A549 treated with Mapracorat at 1 μM for 4 hours (cell line): Measurements from ENCODE around the gene PIGL. TPM values are rescaled to one million over a fixed set of nuclear protein-coding genes. Genes with fewer than 3 reads are reported as not detected.

ENCODE experiments used
- total RNA-seq: library from RNA; stranded (reverse); fragments of 200-300 nt; extraction: Qiagen RNA extraction; gene quantifications from 5 replicates; pipeline ENCODE4 v1.2.3, GENCODE V29; 2022

PIGL gene
- total RNA-seq = 17.0 to 18.1 TPM (median 17.9 TPM) in 5 replicates

GRCh38 chr17:16217002-16217635 is at the start of gene PIGL:
Gene PIGL, plus strand, starts transcription at chr17:16217210. Its CDS starts 17 bp downstream, at chr17:16217227.

DNA sequence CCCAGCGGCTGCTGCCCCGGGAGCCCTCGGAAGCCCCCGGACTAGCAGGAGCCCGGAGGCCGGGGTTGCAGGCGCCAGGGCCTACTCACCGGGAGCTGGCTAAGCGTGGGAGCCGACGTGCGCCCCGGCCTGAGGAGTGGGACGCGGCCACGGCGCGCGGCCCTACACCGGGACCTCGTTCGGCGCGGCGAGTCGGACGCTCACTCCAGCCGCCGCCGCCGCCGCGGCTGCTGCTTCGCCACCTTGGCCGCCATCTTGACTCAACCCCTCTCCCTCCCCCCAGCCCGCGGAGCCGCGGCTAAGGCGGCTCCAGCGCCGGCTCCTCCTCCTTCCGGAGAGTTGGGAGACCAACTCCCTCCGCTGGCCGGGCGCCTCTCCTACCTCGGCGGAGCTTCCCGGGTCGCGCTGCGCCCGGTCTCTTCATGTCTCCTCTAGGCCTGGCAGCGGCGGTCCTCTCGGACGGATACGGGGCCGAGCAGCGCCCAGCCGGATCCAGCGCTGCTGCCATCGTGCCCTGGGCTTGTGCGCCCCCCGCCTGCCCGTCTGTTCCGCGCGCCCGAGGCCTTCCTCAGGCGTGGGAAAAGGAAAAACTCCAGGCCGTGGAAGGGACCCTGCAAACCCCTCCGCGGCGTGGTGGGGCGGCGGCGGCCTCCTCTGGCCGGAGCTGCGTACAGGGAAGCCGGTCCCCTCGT is 1.6 kb upstream of the PIGL start, which contains the start of gene NCOR1:
Gene NCOR1 (minus strand): TSS at position 262 of the 692 bp plus-strand sequence. CDS start 20,965 bp downstream, outside the sequence.

DNA sequence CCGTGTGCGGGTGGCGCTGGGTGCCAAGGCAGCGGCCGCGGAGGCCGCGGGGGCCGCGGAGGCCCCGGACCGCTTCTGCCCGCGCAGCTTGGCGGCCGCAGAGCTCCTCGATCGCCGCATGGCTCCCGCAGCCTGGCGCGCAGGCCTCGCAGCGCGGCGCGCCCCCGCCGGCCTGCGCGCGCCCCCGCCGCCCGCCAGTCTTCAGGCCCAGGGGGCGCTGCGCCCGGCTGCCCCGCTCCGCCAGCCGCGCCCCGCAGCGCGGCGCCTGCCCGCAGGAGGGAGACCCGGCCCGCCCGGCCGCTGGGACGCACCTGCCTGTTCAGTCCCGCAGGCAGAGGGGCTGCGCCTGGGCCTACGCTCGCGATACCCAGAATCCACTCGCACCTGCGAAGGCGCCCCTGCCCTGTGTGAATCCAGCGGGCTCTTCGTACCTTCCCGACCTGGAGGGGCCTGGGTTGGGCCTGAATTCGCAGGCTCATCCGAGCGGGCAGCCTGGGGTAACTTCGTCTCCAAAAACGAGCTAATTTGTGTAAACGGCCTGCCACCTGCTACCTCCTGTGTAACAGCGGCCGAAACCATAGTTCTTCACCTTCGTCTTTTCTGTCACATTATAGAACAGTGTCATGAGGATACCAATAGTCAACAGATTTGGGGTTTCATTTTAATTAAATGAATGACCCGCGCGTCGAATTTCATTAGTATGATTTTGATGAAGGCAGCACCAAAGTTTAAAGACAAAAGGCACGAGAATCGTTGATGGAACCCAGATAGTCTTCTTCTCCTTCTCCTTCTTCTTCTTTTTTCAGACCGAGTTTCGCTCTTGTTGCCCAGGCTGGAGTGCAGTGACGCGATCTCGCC is 136.5 kb downstream of the PIGL start, which contains the start of gene CENPV:
Gene CENPV (minus strand): TSS at position 153 of the 858 bp plus-strand sequence. CDS start 33 bp downstream, at position 120.

Other genes with a start within 250 kb of the PIGL start
- gene ZSWIM7, start 217.5 kb upstream of the PIGL start, total RNA-seq = 43.9 to 50.1 TPM (median 49.3 TPM) in 5 replicates
- gene TTC19, start 217.4 kb upstream of the PIGL start, total RNA-seq = 47.1 to 51.9 TPM (median 50.0 TPM) in 5 replicates
- gene NCOR1, start 1.7 kb upstream of the PIGL start, total RNA-seq = 64.1 to 80.0 TPM (median 73.4 TPM) in 5 replicates
- gene CENPV, start 136.3 kb downstream of the PIGL start, total RNA-seq = 135 to 165 TPM (median 156 TPM) in 5 replicates
- gene UBB, start 163.9 kb downstream of the PIGL start, total RNA-seq = 1,946 to 2,234 TPM (median 2,087 TPM) in 5 replicates
- 0.19 to 0.90 TPM (median 0.41 TPM) in 5 replicates for gene TRPV2, start 198.4 kb downstream of the PIGL start, total RNA-seq